Measurements from ENCODE around the gene AGXT2.

- TF ChIP-seq L3MBTL2 (conservative IDR thresholded peaks at IDR 0.05) = no peak
- TF ChIP-seq PKNOX1 (IDR thresholded peaks at IDR 0.05) = no peak
- TF ChIP-seq FOXK2 (IDR thresholded peaks at IDR 0.05) = no peak
- no peak for TF ChIP-seq BHLHE40 (IDR thresholded peaks at IDR 0.05; ENCODE audit: borderline replicate concordance)
- TF ChIP-seq ELF4 (IDR thresholded peaks at IDR 0.05) = no peak
These were observed 38.7 kb downstream of the AGXT2 start for GRCh38 chr5:35009019-35009418.
